Muscle layer of duodenum (tissue), 2 donors: ENCODE measurements around the gene IQSEC3.
"Not testable (repeated sequence)": the region's sequence is repeated elsewhere in the genome, so short reads cannot be mapped to it uniquely, and the experiment has no call there.

Experiments used
- H3K27ac ChIP-seq: one replicate; pipeline ENCODE4 v1.7.0; 2013; ENCODE audit warnings: mild to moderate bottlenecking, low read length
- H3K27me3 ChIP-seq: one replicate; pipeline ENCODE4 v1.7.0; 2013; ENCODE audit warnings: low read depth, mild to moderate bottlenecking, control low read depth, low read length
- H3K36me3 ChIP-seq, 2 donors: one replicate each; pipeline ENCODE4 v1.7.0; 2013; ENCODE audit warnings: low read length in 2 of 2, control low read depth in 1 of 2, mild to moderate bottlenecking in 1 of 2; ENCODE audit not compliant: insufficient read depth in 2 of 2, control insufficient read depth in 1 of 2
- H3K4me1 ChIP-seq, 2 donors: one replicate each; pipeline ENCODE4 v1.7.0; 2013; ENCODE audit warnings: low read length in 2 of 2, mild to moderate bottlenecking in 2 of 2, control low read depth in 1 of 2, moderate library complexity in 1 of 2; ENCODE audit not compliant: insufficient read depth in 2 of 2, control insufficient read depth in 1 of 2
- H3K4me3 ChIP-seq, 2 donors: one replicate each; pipeline ENCODE4 v1.7.0; 2013; ENCODE audit warnings: low read length in 2 of 2, low read depth in 1 of 2, mild to moderate bottlenecking in 1 of 2
- H3K9me3 ChIP-seq, 2 donors: one replicate each; pipeline ENCODE4 v1.7.0; 2013; ENCODE audit warnings: low read length in 2 of 2, control low read depth in 1 of 2, mild to moderate bottlenecking in 1 of 2; ENCODE audit not compliant: control insufficient read depth in 1 of 2
- donor health status: healthy.

The IQSEC3 gene

DNA sequence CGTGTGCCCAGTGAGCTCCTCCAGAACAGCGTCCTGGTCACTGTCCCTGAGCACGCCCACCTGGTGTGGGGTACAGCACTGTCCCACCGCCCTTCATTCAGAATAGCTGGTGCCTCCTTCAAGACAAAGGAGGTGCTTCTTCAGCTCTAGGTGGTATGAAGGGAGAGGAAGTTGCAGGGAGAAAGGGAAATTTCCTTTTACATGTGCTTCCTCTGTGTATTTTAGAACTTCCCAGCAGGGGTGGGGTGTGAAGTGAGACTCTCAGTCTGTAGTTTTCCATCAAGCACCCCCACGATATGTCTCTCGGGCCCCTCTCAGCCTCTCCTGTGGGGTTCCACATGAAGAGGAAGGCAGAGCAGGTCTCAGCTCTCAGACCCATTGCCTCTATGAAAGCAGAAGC lies 148.5 kb downstream of the IQSEC3 start:
- Histone ChIP-seq H3K27ac (no peak overlapping the region), H3K27me3 (no peaks in the 10 kb centered on the region), H3K4me1 (peaks cover 0 to 7% of the 10 kb centered on the region in 2 donors), H3K36me3 (no peaks in the 10 kb centered on the region), H3K9me3 (no peaks in the 10 kb centered on the region), H3K4me3 (no peak overlapping the region)

DNA sequence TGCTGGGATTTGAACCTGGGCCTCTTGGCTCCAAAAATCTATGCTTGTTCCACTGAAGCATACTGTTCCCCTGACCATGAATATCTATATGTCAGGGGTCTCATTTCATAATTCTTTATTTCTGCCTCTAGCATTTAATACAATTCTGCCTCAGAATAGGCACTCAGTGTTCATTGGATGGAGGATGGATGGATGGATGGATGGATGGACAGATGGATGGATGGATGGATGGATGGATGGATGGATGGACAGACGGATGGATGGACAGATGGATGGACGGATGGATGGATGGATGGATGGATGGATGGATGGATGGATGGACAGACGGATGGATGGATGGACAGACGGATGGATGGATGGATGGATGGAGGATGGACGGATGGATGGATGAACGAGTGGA lies 150.5 kb downstream of the IQSEC3 start:
- not testable (repeated sequence) for H3K4me1 ChIP-seq, H3K27ac ChIP-seq, H3K4me3 ChIP-seq, H3K27me3 ChIP-seq, H3K9me3 ChIP-seq, H3K36me3 ChIP-seq

GRCh38 chr12:218221-218620 lies 151.7 kb downstream of the IQSEC3 start:
- H3K27ac ChIP-seq, result no peak overlapping the region
- H3K9me3 ChIP-seq, result no peaks in the 10 kb centered on the region
- H3K27me3 ChIP-seq, result no peaks in the 10 kb centered on the region
- no peak overlapping the region for H3K4me3 ChIP-seq
- no peaks in the 10 kb centered on the region for H3K4me1 ChIP-seq
- no peaks in the 10 kb centered on the region for H3K36me3 ChIP-seq

- Histone ChIP-seq H3K9me3 (no peaks in the 10 kb centered on the region), H3K4me3 (no peak overlapping the region), H3K27ac (no peak overlapping the region), H3K4me1 (no peaks in the 10 kb centered on the region), H3K36me3 (no peaks in the 10 kb centered on the region), H3K27me3 (no peaks in the 10 kb centered on the region)
Observed at GRCh38 chr12:218728-219590, 152.4 kb downstream of the IQSEC3 start.

GRCh38 chr12:219891-220352 lies 153.4 kb downstream of the IQSEC3 start:
- no peak overlapping the region for H3K4me3 ChIP-seq
- H3K27ac ChIP-seq, result no peak overlapping the region
- H3K36me3 ChIP-seq, result no peaks in the 10 kb centered on the region
- H3K9me3 ChIP-seq, result no peaks in the 10 kb centered on the region
- no peaks in the 10 kb centered on the region for H3K27me3 ChIP-seq
- no peaks in the 10 kb centered on the region for H3K4me1 ChIP-seq

- H3K36me3 ChIP-seq, result no peaks in the 10 kb centered on the region
- H3K4me3 ChIP-seq, result no peak overlapping the region
- no peaks in the 10 kb centered on the region for H3K9me3 ChIP-seq
- no peaks in the 10 kb centered on the region for H3K27me3 ChIP-seq
- no peak overlapping the region for H3K27ac ChIP-seq
- no peaks in the 10 kb centered on the region for H3K4me1 ChIP-seq
Observed at GRCh38 chr12:220491-220890, 153.9 kb downstream of the IQSEC3 start.

DNA sequence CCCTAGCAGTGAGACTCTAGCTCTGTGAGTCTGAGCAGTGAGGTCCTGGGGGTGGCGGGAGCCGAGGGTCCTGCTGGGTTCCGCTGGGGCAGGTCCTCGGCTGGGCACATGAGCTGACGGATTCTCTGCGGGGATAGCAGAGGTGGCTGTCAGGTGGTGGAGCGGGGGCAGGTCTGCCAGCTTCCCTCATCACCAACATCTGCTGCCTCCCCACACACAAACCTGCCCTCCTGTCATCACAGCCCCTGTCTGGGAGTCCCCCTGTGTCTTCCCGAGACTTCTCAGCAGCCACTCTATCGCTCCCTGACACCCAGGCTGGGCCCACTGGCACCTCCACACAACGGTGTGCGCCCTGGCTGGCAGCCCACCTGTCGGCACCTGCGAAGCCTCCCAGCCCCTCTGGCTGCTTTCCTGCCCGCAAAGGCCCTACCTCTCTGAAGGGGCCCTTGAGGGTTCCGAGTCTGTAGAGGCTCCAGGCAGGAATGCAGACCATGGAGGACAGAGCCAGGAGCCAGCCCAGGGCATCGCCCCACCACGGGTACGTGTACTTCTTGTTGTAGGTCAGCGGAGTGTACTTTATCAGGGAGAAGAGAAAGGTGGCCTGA lies 154.5 kb downstream of the IQSEC3 start:
- no peak overlapping the region for H3K27ac ChIP-seq
- H3K36me3 ChIP-seq, result no peaks in the 10 kb centered on the region
- no peak overlapping the region for H3K4me3 ChIP-seq
- no peaks in the 10 kb centered on the region for H3K9me3 ChIP-seq
- H3K27me3 ChIP-seq, result no peaks in the 10 kb centered on the region
- H3K4me1 ChIP-seq, result no peaks in the 10 kb centered on the region

DNA sequence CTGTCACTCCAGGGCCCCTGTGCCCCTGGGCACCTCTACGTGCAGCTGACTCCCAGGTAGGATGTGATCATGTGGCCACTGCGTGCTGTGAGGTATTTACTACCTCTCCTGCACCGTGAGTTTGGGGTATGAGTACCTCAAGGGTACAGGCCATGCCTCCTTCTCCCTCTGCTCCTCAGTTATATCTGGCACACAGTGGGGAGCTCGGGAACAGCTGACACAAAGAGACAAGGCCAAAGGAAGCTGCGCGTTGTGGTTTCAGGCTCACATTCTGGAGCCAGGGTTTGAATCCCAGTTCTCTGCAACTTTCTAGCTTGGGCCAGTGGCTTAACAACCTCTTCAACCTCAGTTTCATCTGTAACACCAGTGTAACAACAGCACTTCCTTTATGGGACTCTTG lies 155.2 kb downstream of the IQSEC3 start:
- no peaks in the 10 kb centered on the region for H3K36me3 ChIP-seq
- no peak overlapping the region for H3K4me3 ChIP-seq
- H3K9me3 ChIP-seq, result no peaks in the 10 kb centered on the region
- H3K4me1 ChIP-seq, result no peaks in the 10 kb centered on the region
- no peak overlapping the region for H3K27ac ChIP-seq
- no peaks in the 10 kb centered on the region for H3K27me3 ChIP-seq

DNA sequence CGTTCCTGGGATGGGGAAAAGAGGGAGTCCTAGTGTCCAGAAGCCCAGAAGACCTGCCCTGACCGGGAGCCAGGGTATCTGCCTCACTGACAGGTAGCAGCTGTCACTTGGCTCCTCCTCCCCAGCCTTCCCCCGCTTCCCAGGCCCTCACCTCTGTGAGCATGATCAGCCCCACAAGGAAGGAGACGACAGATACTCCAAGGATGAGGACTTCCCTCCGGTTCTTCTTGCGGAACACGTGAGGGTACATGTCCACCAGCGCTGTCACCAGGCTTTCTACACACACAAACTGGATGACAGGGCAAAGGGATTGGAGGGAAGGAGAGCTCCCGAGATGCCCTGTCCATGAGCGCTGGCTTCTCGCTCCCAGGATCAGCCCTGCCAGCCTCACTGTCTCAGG lies 157.3 kb downstream of the IQSEC3 start:
- Histone ChIP-seq H3K27me3 (no peaks in the 10 kb centered on the region), H3K27ac (no peak overlapping the region), H3K9me3 (no peaks in the 10 kb centered on the region), H3K4me1 (no peaks in the 10 kb centered on the region), H3K4me3 (no peak overlapping the region), H3K36me3 (no peaks in the 10 kb centered on the region)

GRCh38 chr12:224330-224729 lies 157.8 kb downstream of the IQSEC3 start:
- Histone ChIP-seq H3K9me3 (no peaks in the 10 kb centered on the region), H3K27ac (no peak overlapping the region), H3K36me3 (no peaks in the 10 kb centered on the region), H3K4me3 (no peak overlapping the region), H3K4me1 (no peaks in the 10 kb centered on the region), H3K27me3 (no peaks in the 10 kb centered on the region)

DNA sequence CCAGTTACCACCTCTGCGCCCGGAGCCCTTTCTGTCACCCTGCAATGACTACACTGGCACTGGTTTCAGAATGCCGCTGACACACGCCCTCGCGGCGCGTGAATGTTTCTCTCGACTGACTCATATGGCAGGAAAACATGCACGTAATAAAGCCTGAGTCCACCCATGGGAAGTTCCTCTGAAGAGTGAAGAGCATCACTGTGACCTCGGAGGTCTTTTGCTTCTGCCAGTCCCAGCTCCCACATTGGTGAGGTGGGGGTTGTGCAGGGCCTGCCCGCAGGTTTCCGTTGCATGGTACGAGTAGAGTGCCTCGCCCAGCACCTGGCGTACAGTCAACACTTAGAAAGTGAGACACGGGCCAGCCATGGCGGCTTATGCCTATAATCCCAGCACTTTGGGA lies 158.4 kb downstream of the IQSEC3 start:
- no peak overlapping the region for H3K27ac ChIP-seq

More for the DNA sequence above, 158.4 kb downstream of the IQSEC3 start:
- H3K4me3 ChIP-seq, result no peak overlapping the region
- H3K27me3 ChIP-seq, result no peaks in the 10 kb centered on the region
- H3K9me3 ChIP-seq, result no peaks in the 10 kb centered on the region
- no peaks in the 10 kb centered on the region for H3K36me3 ChIP-seq
- H3K4me1 ChIP-seq, result no peaks in the 10 kb centered on the region
